Measurements from ENCODE around the gene LIX1L.

LIX1L gene

GRCh38 chr1:145962157-145963102, 4.6 kb upstream of the LIX1L start:
- DNase-seq: peak; percentile 17

DNA sequence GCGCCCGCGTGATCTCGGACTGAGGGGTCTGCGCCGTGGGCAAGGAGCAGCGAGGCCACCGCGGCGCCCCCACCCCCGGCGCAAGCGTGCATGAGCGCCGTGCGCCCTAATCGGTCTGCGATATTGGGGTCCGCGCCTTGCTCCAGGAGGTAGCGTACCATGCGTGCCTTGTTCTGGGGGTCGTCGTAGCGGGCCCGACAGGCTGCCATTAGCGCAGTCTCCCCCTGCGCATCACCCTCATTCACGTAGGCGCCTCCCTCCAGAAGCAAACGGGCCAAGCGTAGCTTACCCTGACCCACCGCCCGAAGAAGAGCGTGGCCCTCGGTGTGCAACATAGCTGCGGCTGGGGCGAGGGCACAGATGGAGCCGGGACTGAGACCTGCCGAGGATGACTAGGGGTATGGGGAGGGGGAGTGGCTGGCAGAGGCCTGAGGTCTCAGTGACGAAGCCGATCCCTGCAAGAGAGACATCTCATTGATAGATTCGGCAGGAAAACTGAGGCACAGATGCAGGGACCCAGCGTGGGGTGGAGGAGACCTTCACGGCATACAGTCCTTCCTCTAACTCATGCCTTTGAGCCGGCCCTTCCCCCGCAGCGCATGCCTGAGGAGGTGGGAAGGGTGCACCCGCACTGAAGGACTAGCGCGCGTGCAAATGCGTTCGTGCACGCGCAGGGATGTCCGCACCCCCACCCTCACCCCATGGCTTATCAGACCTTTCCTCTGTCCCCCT, 3.8 kb upstream of the LIX1L start:
- DNase-seq: peak; percentile 24

GRCh38 chr1:145961109-145961424, 3.2 kb upstream of the LIX1L start:
- DNase-seq: no peak

GRCh38 chr1:145960468-145961108, 2.8 kb upstream of the LIX1L start:
- DNase-seq: peak; percentile 39

DNA sequence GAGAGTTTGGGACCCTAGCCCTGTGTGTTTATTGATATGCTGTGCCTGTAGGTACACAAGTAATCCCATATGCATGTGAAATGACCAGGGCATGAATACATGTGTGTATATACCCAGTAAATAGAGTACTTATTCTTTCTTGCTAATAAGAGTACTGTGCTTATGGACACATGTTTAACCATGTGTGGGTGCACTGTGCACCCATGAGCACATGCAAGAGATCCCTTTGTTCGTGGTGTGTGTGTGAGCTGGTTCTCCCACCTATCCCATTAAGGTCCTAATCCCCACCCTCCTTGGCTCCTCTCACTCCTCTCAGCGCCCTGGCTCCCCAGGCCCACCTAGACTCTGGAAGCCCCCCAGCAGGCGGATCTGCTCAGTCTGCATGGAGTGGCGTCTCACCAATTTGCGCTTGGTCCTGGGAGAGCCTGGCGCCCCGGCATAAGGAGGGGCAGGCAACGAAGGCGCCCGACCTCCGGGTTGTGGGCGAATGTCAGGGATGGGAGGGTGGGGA, 2.2 kb upstream of the LIX1L start:
- no peak for DNase-seq

- DNase-seq: no peak
Observed at GRCh38 chr1:145959333-145959732, 1.5 kb upstream of the LIX1L start.

DNA sequence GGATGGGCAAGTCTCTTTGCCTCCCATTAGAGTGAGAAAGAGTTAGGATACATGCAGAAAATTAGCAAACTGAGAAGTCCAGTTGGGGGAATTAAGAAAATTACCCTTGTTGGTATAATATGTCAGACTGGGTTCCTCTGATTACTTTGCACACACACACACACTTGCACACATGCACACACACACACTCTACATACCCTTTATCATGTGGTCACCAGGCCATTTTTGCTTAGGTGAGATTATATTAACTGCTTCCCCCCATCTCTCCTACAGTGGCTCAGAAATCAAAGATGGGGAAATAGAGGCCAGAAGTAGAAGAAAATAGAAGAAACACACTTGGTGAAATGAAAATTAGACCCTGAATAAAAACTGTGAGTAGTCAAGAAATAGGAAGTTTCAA, 917 bp upstream of the LIX1L start:
- DNase-seq: no peak

DNA sequence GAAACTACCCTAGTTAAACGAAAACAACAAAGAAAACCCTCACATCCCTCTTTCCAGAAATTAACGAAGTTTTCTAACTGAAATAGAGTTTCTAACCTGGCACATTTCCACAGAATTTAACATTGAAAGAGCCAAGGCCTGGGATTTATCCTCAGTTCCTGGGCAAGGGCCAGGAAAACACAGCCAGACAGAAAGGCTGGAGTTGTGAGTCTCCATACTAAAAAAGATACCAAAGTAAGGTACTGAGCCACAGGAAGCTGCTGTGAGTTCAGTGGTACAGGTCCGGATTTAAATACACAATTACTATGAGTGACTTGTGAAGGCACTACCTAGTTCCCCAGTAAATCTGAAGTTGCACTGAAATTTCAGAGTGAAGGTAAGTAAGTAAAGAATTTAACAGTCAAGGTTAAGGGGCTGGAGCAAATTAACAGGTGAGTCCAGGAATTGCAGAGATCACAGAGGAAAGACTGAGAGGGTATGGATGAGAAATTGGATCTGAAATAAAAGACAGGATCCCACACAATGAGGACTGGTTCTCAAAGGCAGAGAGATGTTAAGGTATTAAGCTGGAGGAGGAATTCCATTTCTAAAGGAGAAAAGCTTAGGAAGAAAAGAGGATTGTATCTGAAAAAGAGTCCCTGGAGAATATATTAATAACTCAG, 905 bp downstream of the LIX1L start:
- peak; percentile 19 for DNase-seq

DNA sequence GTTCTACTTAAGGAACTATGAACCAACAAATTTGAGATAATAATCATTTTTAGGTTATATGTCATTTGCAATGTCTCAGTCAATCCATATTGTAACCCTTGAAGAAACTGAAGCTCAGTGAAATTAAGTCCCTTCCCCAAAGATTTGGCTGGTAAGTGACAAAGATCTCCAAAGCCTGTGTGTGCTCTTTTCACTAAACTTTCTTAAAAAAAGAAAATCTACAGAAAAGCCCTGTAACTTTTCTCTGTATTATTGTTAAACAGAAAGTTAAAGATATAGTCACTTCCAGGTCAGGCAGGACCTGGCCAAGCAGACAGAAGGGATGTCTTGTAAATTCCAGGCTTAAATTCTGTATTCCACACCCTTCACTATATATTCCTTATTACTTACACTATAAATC, 1.5 kb downstream of the LIX1L start:
- DNase-seq: no peak

- no peak for DNase-seq
Observed at GRCh38 chr1:145955436-145955835, 2.4 kb downstream of the LIX1L start.

GRCh38 chr1:145953861-145954260, 4.0 kb downstream of the LIX1L start:
- DNase-seq: no peak

DNA sequence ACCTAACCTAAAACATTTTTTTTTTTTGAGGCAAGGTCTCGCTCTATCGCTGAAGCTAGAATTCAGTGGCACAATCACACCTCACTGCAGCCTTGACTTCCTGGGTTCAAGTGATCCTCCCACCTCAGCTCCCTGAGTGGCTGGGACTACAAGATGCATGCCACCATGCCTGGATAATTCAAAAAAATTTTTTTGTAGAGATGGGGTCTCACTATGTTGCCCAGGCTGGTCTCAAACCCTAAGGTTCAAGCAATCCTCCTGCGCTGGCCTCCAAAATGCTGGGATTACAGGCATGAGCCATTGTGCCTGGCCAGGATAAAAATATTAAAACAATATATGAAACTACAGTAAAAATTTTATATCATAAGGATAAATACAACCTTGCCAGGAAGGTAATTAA, 4.9 kb downstream of the LIX1L start:
- no peak for DNase-seq

- no peak for DNase-seq
Observed at GRCh38 chr1:145951526-145951925, 6.3 kb downstream of the LIX1L start.

DNA sequence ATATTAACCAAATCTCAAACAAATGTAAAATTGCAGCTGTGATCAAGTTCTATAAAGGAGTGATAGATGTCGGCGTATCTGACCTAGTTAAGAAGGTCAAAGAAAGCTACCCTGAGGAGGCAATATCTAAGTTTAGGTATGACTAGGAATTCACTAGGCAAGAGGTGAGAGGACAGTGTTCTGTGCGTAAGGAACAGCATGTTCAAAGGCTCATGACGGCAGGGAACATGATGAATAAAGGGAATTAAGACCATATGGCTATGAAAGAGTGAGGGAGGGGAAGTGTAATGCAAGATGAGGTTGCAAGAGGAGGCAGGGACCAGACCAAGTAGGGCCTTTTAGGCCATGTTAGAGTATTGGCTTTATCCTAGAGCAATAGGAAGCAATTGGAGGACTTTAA, 8.6 kb downstream of the LIX1L start:
- DNase-seq: no peak

DNA sequence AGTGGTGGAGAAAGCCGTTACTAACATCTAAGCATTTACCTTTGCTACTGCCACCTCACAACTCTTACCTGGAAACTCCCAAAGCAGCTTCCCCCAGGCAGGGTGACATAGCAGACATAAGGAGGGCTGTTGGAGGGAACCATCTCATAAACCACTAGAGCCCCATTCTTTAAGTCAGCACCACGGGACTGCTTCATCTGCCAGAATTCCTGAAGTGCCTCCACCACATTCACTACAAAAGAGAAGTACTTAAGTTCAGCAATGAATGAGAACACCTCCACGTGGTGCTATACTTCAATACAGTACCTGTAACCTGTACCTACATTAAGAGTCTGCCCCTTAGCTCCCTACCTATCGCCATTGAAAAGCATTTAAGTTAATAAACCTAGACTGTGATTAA, 10.3 kb downstream of the LIX1L start:
- no peak for DNase-seq

GRCh38 chr1:145946477-145946986, 11.3 kb downstream of the LIX1L start:
- no peak for DNase-seq

DNA sequence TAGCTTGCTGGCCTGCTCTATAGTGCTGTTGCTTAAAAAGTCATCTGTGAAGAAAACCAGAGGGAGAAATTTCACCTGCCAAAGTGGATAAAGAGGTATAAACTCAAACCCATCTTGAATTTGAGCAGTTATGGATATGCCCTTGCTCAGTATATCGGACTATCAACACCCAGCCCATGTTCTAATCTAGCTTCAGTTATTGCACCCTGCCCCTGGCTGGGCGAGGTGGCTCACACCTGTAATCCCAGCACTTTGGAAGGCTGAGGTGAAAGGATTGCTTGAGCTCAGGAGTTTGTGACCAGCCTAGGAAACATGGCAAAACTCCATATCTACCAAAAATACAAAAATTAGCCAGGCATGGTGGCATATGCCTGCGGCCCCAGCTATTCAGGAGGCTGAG, 13.3 kb downstream of the LIX1L start:
- no peak for DNase-seq

GRCh38 chr1:145942871-145943270, 14.9 kb downstream of the LIX1L start:
- no peak for DNase-seq

GRCh38 chr1:145942405-145942804, 15.4 kb downstream of the LIX1L start:
- no peak for DNase-seq

DNA sequence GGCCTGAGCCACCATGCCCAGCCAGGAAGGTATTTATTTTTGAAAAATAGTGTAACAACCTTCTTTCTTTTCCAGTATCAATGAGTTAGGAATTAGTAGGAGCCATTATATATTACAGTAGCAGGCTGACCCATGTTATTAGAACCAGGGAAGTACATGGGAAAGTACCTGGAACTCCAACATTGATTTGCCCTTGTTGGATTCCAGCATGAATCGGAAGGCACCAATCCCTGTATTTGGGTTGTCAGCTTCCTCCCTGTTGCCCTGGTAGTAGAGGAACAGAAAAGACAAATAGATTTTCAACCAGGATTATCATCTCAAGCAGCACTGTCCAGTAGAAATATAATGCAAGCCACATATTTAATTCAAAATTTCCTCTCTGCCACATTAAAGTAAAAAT, 20.4 kb downstream of the LIX1L start:
- DNase-seq: no peak

GRCh38 chr1:145936247-145936646, 21.6 kb downstream of the LIX1L start:
- no peak for DNase-seq

DNA sequence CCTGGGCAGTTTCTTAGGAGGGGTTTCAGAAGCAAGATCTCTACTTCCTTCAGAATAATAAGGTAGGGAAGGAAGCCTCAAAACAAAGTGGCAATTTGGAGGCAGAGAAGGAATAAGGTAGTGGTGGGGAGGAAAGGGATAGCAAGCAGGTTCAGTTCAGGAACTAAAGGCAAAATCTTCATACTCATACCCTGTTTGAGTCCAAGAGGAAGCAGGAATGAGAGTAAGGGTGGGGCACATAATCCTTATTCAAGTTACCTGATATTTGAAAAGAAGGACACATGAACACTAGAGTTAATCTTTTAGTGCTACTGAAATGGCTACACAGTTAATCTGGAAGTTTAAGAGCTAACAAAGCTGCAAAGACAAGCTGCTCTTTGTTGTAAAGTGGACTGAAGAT, 22.1 kb downstream of the LIX1L start:
- no peak for DNase-seq

DNA sequence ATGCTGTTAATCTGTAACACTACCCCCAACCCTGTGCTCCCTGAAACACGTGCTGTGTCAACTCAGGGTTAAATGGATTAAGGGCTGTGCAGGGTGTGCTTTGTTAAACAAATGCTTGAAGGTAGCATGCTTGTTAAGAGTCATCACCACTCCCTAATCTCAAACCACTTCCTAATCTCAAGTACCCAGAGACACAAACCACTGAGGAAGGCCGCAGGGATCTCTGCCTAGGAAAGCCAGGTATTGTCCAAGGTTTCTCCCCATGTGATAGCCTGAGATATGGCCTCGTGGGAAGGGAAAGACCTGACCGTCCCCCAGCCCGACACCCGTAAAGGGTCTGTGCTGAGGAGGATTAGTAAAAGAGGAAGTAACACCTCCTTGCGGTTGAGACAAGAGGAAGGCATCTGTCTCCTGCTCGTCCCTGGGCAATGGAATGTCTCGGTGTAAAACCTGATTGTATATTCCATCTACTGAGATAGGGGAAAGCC, 25.3 kb downstream of the LIX1L start:
- peak; percentile 58 for DNase-seq

Data from central memory CD4-positive, alpha-beta T cell (primary cell).